ENCODE results near the gene SYNDIG1.

- TF ChIP-seq, protein P1, sequence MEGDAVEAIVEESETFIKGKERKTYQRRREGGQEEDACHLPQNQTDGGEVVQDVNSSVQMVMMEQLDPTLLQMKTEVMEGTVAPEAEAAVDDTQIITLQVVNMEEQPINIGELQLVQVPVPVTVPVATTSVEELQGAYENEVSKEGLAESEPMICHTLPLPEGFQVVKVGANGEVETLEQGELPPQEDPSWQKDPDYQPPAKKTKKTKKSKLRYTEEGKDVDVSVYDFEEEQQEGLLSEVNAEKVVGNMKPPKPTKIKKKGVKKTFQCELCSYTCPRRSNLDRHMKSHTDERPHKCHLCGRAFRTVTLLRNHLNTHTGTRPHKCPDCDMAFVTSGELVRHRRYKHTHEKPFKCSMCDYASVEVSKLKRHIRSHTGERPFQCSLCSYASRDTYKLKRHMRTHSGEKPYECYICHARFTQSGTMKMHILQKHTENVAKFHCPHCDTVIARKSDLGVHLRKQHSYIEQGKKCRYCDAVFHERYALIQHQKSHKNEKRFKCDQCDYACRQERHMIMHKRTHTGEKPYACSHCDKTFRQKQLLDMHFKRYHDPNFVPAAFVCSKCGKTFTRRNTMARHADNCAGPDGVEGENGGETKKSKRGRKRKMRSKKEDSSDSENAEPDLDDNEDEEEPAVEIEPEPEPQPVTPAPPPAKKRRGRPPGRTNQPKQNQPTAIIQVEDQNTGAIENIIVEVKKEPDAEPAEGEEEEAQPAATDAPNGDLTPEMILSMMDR (conservative IDR thresholded peaks at IDR 0.05; ENCODE audit: low read length) = no peak
- TF ChIP-seq EZH2phosphoT487 (IDR thresholded peaks at IDR 0.05; ENCODE audit: borderline replicate concordance, low read depth, low read length) = no peak
Observed at GRCh38 chr20:24628985-24629384, 159.6 kb downstream of the SYNDIG1 start.
